ENCODE results near the gene CAPN10. TPM values are rescaled to one million over a fixed set of nuclear protein-coding genes. Genes with fewer than 3 reads are reported as not detected.

The CAPN10 gene
- total RNA-seq, 1 donor from 2014 or later: 47.8 TPM

DNA sequence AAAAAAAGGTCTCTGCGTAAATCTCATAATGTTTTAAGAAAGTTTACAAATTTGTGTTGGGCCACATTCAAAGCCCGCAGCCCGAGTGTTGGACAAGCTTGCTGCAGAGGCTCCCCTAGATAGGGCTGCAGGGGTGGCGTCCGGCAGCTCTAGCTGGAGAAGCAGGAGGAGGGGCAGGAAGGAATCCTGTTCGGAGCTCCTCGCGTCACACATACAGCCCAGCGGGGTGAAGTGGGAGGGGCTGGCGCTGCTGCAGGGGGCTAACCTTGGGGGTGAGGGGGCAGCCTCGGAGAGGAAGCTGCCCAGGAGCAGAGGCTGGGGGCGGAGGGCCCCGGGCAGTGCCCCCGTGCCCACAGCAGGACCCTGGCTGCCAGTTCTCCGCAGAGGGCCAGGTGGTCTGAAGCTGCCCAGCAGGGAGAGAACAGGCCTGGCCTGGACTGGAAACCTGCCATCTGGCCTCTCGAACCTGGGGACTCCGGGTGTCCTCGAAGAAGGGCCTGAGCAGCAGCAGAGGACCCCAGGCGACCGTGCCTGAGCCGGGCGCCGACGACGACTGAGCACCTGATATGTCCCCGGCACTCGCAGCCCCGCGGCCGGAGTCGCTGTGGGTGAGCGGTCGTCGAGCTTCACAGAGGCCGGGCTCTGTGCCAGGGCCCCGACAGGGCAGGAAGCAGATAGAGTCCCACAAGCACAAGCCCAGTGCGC is 36.1 kb downstream of the CAPN10 start:
- H3K27ac Mint-ChIP-seq (ENCODE audit: unreplicated experiment): no peak overlapping the region
- H3K27me3 Mint-ChIP-seq (ENCODE audit: unreplicated experiment): peaks cover 10% of the 10 kb centered on the region
- H3K4me3 Mint-ChIP-seq (ENCODE audit: unreplicated experiment): no peak overlapping the region
- no peak for DNase-seq (ENCODE audit: low spot score)
- H3K36me3 Mint-ChIP-seq (ENCODE audit: low read depth, unreplicated experiment): peaks cover 3% of the 10 kb centered on the region
- TF ChIP-seq, protein P1, sequence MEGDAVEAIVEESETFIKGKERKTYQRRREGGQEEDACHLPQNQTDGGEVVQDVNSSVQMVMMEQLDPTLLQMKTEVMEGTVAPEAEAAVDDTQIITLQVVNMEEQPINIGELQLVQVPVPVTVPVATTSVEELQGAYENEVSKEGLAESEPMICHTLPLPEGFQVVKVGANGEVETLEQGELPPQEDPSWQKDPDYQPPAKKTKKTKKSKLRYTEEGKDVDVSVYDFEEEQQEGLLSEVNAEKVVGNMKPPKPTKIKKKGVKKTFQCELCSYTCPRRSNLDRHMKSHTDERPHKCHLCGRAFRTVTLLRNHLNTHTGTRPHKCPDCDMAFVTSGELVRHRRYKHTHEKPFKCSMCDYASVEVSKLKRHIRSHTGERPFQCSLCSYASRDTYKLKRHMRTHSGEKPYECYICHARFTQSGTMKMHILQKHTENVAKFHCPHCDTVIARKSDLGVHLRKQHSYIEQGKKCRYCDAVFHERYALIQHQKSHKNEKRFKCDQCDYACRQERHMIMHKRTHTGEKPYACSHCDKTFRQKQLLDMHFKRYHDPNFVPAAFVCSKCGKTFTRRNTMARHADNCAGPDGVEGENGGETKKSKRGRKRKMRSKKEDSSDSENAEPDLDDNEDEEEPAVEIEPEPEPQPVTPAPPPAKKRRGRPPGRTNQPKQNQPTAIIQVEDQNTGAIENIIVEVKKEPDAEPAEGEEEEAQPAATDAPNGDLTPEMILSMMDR (IDR thresholded peaks at IDR 0.05; ENCODE audit: unreplicated experiment): no peak
- no peaks in the 10 kb centered on the region for H3K9me3 Mint-ChIP-seq (ENCODE audit: unreplicated experiment)
- peaks cover 5% of the 10 kb centered on the region for H3K4me1 Mint-ChIP-seq (ENCODE audit: unreplicated experiment)

- Mint-ChIP-seq H3K36me3 (ENCODE audit: low read depth, unreplicated experiment) (peaks cover 3% of the 10 kb centered on the region), H3K27me3 (ENCODE audit: unreplicated experiment) (peaks cover 10% of the 10 kb centered on the region), H3K4me3 (ENCODE audit: unreplicated experiment) (no peak overlapping the region), H3K4me1 (ENCODE audit: unreplicated experiment) (peaks cover 5% of the 10 kb centered on the region), H3K27ac (ENCODE audit: unreplicated experiment) (no peak overlapping the region), H3K9me3 (ENCODE audit: unreplicated experiment) (no peaks in the 10 kb centered on the region)
- TF ChIP-seq, protein P1 (IDR thresholded peaks at IDR 0.05; ENCODE audit: unreplicated experiment): no peak
- DNase-seq (ENCODE audit: low spot score): no peak
Measured at GRCh38 chr2:240623531-240624010, 37.0 kb downstream of the CAPN10 start.

DNA sequence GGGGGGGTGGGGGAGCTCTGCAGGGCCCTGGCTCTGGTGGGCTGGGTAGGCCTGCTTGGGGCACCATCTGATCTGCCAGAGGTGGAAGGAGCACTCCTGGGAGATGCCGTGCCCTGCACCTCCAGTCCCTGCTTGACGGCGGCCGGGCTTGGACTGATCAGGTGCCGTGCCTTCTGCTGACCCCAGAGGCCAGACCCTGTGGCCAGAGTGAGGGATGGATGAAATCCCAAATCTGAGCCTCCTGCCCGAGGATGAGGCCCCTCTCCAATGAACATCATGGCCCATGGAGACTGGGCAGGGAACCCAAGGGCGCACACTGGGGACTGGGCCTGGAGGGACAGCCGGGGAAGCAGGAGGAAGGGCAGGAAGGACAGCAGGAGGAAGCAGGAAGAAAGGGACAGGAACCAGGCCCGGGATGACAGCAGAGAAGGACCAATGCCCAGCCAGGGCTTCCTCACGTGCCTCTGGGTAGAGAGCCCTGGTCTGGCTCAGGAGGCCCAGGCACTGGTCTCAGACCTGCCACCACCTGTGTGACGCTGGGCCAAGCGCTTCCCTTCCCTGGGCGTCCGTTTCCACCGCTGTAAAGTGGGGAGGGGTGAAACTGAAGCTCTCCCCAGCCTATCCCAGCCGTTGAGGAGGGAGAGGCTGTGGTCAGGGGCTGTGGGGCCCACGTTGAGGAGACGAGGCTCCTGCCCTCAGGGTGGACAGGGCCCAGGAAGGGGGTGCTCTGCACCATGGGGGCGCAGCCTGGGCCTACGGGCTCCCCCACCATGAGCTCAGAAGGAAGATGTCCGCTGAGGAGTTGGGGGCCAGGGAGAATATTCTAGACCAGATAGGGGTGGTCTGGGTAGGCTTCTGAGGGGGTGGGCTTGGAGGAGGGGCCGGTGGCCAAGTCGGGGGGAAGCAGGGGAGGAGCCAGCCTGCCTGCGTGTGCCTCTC is 37.7 kb downstream of the CAPN10 start:
- peaks cover 7% of the 10 kb centered on the region for H3K27me3 Mint-ChIP-seq (ENCODE audit: unreplicated experiment)
- peaks cover 5% of the 10 kb centered on the region for H3K4me1 Mint-ChIP-seq (ENCODE audit: unreplicated experiment)
- TF ChIP-seq, protein P1 (IDR thresholded peaks at IDR 0.05; ENCODE audit: unreplicated experiment): no peak
- H3K27ac Mint-ChIP-seq (ENCODE audit: unreplicated experiment): no peak overlapping the region
- peaks cover 3% of the 10 kb centered on the region for H3K36me3 Mint-ChIP-seq (ENCODE audit: low read depth, unreplicated experiment)
- no peak for DNase-seq (ENCODE audit: low spot score)
- no peaks in the 10 kb centered on the region for H3K9me3 Mint-ChIP-seq (ENCODE audit: unreplicated experiment)
- no peak overlapping the region for H3K4me3 Mint-ChIP-seq (ENCODE audit: unreplicated experiment)

DNA sequence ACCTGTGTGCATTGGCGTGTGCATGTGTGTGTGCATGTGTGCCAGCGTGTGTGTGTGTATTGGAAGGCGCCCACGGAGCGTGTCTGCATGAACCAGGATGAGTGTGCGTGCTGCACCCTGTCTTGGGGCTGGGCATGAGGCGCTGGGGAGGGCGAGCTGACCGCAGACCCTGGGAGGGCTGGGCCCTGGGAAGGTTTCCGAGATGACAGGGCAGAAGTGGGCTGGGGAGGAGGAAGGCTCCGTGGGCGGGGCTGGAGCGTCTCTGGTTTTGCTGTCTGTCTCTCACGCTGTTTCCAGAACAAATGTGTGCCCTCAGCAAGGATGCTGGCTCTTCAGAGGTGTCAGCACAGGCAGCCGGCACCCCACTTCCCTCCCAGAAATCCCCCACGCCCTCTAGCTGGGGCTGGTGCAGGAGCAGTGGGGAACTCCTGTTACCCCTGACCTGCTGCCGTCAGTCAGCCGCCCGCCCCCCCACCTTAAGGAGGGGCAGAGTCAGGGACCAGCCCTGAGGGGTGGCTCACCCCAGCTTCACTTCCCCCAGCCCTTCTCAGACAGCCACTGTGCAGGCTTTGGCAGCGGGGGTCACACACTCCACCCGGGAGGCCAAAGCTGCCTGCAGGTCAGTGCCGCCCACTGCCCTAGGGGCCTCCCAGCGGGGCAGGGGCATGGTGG is 38.6 kb downstream of the CAPN10 start, which contains the start of gene GPR35:
TSS of gene GPR35 (plus strand) at position 531 of the 672 bp plus-strand sequence. CDS start 4,473 bp downstream, outside the sequence.
- Mint-ChIP-seq H3K27me3 (ENCODE audit: unreplicated experiment) (peaks cover 8% of the 10 kb centered on the region), H3K27ac (ENCODE audit: unreplicated experiment) (no peak within 1 kb of the TSS), H3K4me3 (ENCODE audit: unreplicated experiment) (peak within 1 kb of the TSS; percentile 51), H3K9me3 (ENCODE audit: unreplicated experiment) (no peaks in the 10 kb centered on the region), H3K36me3 (ENCODE audit: low read depth, unreplicated experiment) (peaks cover 3% of the 10 kb centered on the region), H3K4me1 (ENCODE audit: unreplicated experiment) (peaks cover 5% of the 10 kb centered on the region)
- DNase-seq (ENCODE audit: low spot score): no peak
- TF ChIP-seq, protein P1 (IDR thresholded peaks at IDR 0.05; ENCODE audit: unreplicated experiment): no peak
